ENCODE data around the gene TPSG1. TPM values are rescaled to one million over a fixed set of nuclear protein-coding genes. Genes with fewer than 3 reads are reported as not detected.

The TPSG1 gene
- total RNA-seq, 1 experiment from 2014 or later: not detected

GRCh38 chr16:1208239-1208830 lies 16.7 kb downstream of the TPSG1 start:
- H3K4me3 ChIP-seq (replicated peaks in 1 of 2; ENCODE audit: low read depth in 1 of 2, low read length in 2 of 2): no peak overlapping the region
- ATAC-seq (no peak), DNase-seq (ENCODE audit: low read depth, low spot score) (no peak)
- CTCF ChIA-PET: no interaction called here
- intact Hi-C loops (cut with micrococcal nuclease): no loop called here
- no peak overlapping the region for H3K4me2 ChIP-seq (ENCODE audit: low read length)
- no peak overlapping the region for H3K27ac ChIP-seq (ENCODE audit: low read depth, low read length)
- no peak overlapping the region for H3K9ac ChIP-seq (ENCODE audit: low read length)
- H2AFZ ChIP-seq (ENCODE audit: low read depth, low read length, poor library complexity, severe bottlenecking): no peak overlapping the region
- H4K20me1 ChIP-seq (ENCODE audit: insufficient read depth): no peaks in the 10 kb centered on the region
- no peak for TF ChIP-seq POLR2A (IDR thresholded peaks at IDR 0.05; ENCODE audit: borderline replicate concordance, extremely low read depth, insufficient read depth, insufficient read length)
- no peak for TF ChIP-seq ZFX (IDR thresholded peaks at IDR 0.05)
- no peak for TF ChIP-seq POLR2AphosphoS5 (IDR thresholded peaks at IDR 0.05; ENCODE audit: low read depth, low read length)
- no peak for TF ChIP-seq EZH2 (IDR thresholded peaks at IDR 0.05)
- TF ChIP-seq, protein P1, sequence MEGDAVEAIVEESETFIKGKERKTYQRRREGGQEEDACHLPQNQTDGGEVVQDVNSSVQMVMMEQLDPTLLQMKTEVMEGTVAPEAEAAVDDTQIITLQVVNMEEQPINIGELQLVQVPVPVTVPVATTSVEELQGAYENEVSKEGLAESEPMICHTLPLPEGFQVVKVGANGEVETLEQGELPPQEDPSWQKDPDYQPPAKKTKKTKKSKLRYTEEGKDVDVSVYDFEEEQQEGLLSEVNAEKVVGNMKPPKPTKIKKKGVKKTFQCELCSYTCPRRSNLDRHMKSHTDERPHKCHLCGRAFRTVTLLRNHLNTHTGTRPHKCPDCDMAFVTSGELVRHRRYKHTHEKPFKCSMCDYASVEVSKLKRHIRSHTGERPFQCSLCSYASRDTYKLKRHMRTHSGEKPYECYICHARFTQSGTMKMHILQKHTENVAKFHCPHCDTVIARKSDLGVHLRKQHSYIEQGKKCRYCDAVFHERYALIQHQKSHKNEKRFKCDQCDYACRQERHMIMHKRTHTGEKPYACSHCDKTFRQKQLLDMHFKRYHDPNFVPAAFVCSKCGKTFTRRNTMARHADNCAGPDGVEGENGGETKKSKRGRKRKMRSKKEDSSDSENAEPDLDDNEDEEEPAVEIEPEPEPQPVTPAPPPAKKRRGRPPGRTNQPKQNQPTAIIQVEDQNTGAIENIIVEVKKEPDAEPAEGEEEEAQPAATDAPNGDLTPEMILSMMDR (IDR thresholded peaks at IDR 0.05 in 2 of 3, conservative IDR thresholded peaks at IDR 0.05 in 1 of 3; ENCODE audit: borderline replicate concordance in 1 of 3, insufficient read depth in 1 of 3, low read depth in 2 of 3, low read length in 2 of 3): no peak
- no peaks in the 10 kb centered on the region for H3K4me1 ChIP-seq (ENCODE audit: control insufficient read depth in 1 of 2, insufficient read depth in 2 of 2, low read length in 2 of 2)
- no TSS peak for BruUV-seq (replicated peaks)
- H3K36me3 ChIP-seq (ENCODE audit: control insufficient read depth in 1 of 2, insufficient read depth in 2 of 2, low read length in 2 of 2): no peaks in the 10 kb centered on the region
- H3K9me3 ChIP-seq (ENCODE audit: control insufficient read depth in 1 of 2, insufficient read depth in 1 of 2, low read depth in 1 of 2, low read length in 2 of 2): no peaks in the 10 kb centered on the region
- H3K9me2 ChIP-seq (ENCODE audit: insufficient read depth): no peaks in the 10 kb centered on the region
- H3K79me2 ChIP-seq (ENCODE audit: insufficient read depth, low read length): no peaks in the 10 kb centered on the region
- RAD21 ChIA-PET (ENCODE audit: low non-redundant PET in 1 of 2, low total read pairs in 2 of 2, uncharacterized antibody in 2 of 2, unreplicated experiment in 2 of 2): no interaction called here
- no peaks in the 10 kb centered on the region for H3K27me3 ChIP-seq (ENCODE audit: insufficient read depth, low read length)
- POLR2A ChIA-PET: no interaction called here

DNA sequence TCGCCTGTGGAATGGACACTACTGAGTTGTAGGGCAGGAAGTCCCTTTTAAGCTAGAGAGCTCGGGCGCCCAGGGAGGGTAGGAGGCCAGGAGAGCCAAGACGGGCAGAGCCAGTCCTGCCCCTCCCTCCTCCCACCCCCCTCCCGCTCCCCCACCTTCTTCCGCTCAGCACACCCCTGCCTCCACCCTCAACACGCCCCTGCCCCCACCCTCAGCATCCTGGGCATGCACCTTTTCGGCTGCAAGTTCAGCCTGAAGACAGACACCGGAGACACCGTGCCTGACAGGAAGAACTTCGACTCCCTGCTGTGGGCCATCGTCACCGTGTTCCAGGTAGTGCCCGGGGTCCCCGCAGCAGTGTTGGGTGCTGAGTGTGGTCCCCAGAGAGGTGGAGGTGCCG lies 18.3 kb downstream of the TPSG1 start:
- Histone ChIP-seq H3K4me1 (ENCODE audit: control insufficient read depth in 1 of 2, insufficient read depth in 2 of 2, low read length in 2 of 2) (no peaks in the 10 kb centered on the region), H3K79me2 (ENCODE audit: insufficient read depth, low read length) (no peaks in the 10 kb centered on the region), H3K9me2 (ENCODE audit: insufficient read depth) (no peaks in the 10 kb centered on the region), H4K20me1 (ENCODE audit: insufficient read depth) (no peaks in the 10 kb centered on the region), H3K36me3 (ENCODE audit: control insufficient read depth in 1 of 2, insufficient read depth in 2 of 2, low read length in 2 of 2) (no peaks in the 10 kb centered on the region), H3K27me3 (ENCODE audit: insufficient read depth, low read length) (no peaks in the 10 kb centered on the region), H3K4me3 (replicated peaks in 1 of 2; ENCODE audit: low read depth in 1 of 2, low read length in 2 of 2) (no peak overlapping the region), H3K4me2 (ENCODE audit: low read length) (no peak overlapping the region), H3K9me3 (ENCODE audit: control insufficient read depth in 1 of 2, insufficient read depth in 1 of 2, low read depth in 1 of 2, low read length in 2 of 2) (no peaks in the 10 kb centered on the region), H2AFZ (ENCODE audit: low read depth, low read length, poor library complexity, severe bottlenecking) (no peak overlapping the region), H3K27ac (ENCODE audit: low read depth, low read length) (no peak overlapping the region), H3K9ac (ENCODE audit: low read length) (no peak overlapping the region)
- intact Hi-C loops (cut with micrococcal nuclease): no loop called here
- ChIA-PET CTCF (no interaction called here), RAD21 (ENCODE audit: low non-redundant PET in 1 of 2, low total read pairs in 2 of 2, uncharacterized antibody in 2 of 2, unreplicated experiment in 2 of 2) (interaction anchor here in 1 of 2 experiments (0.7 kb wide), 1 partner anchor 1842 kb away, joined by 4 read pairs; no protein-coding TSS in a partner anchor), POLR2A (no interaction called here)
- BruUV-seq (replicated peaks): no TSS peak
- TF ChIP-seq TCF7L2 (IDR thresholded peaks at IDR 0.05; ENCODE audit: borderline replicate concordance, extremely low read depth, insufficient read depth, insufficient read length) (no peak), ZFX (IDR thresholded peaks at IDR 0.05) (no peak), POLR2A (IDR thresholded peaks at IDR 0.05; ENCODE audit: borderline replicate concordance, extremely low read depth, insufficient read depth, insufficient read length) (no peak), CBX3 (IDR thresholded peaks at IDR 0.05; ENCODE audit: low read depth) (no peak), EZH2phosphoT487 (IDR thresholded peaks at IDR 0.05; ENCODE audit: borderline replicate concordance) (no peak), JUND (IDR thresholded peaks at IDR 0.05) (no peak), RAD21 (IDR thresholded peaks at IDR 0.05; ENCODE audit: low read depth) (no peak), YY1 (IDR thresholded peaks at IDR 0.05; ENCODE audit: extremely low read depth, insufficient replicate concordance, low read depth, low read length) (no peak), SP1 (IDR thresholded peaks at IDR 0.05; ENCODE audit: low read depth) (no peak), SIN3A (IDR thresholded peaks at IDR 0.05; ENCODE audit: low read depth) (no peak), ZBTB33 (IDR thresholded peaks at IDR 0.05; ENCODE audit: extremely low read depth, insufficient replicate concordance, low read length) (no peak), ELF1 (IDR thresholded peaks at IDR 0.05; ENCODE audit: borderline replicate concordance, low read depth) (no peak), POLR2AphosphoS5 (IDR thresholded peaks at IDR 0.05; ENCODE audit: low read depth, low read length) (no peak)
- TF ChIP-seq, protein P2, sequence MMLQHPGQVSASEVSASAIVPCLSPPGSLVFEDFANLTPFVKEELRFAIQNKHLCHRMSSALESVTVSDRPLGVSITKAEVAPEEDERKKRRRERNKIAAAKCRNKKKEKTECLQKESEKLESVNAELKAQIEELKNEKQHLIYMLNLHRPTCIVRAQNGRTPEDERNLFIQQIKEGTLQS (IDR thresholded peaks at IDR 0.05): no peak
- TF ChIP-seq, protein P3, sequence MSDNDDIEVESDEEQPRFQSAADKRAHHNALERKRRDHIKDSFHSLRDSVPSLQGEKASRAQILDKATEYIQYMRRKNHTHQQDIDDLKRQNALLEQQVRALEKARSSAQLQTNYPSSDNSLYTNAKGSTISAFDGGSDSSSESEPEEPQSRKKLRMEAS (IDR thresholded peaks at IDR 0.05): no peak
- DNase-seq (ENCODE audit: low read depth, low spot score) (no peak), ATAC-seq (no peak)
